Vagina (tissue), 2 donors: Measurements from ENCODE around the gene ZNF598. TPM values are rescaled to one million over a fixed set of nuclear protein-coding genes. Genes with fewer than 3 reads are reported as not detected.

ENCODE experiments used
- DNase-seq, 2 donors: peaks; one replicate each; pipeline ENCODE4 v3.0.0-alpha.2; 2017; ENCODE audit errors: extremely low spot score in 2 of 2
- H3K27ac ChIP-seq: fragments of 200-600 bp; sonication (generic); one replicate; pipeline ENCODE4 v1.5.1; 2019
- H3K27me3 ChIP-seq: fragments of 200-600 bp; sonication (generic); one replicate; pipeline ENCODE4 v1.5.1; 2019
- H3K36me3 ChIP-seq, 2 donors: fragments of 200-600 bp; sonication (generic); one replicate each; pipeline ENCODE4 v1.5.1; 2017 to 2019
- H3K4me1 ChIP-seq: fragments of 200-600 bp; sonication (generic); one replicate; pipeline ENCODE4 v1.5.1; 2019
- H3K4me3 ChIP-seq, 2 donors: fragments of 200-600 bp; sonication (generic); 1 replicate in 1 of 2; 2 replicates in 1 of 2; pipeline ENCODE4 v1.5.1; 2016 to 2019
- H3K9me3 ChIP-seq: fragments of 200-600 bp; sonication (generic); one replicate; pipeline ENCODE4 v1.5.1; 2019
- POLR2A ChIP-seq, 2 donors: fragments of 450-650 bp; IDR thresholded peaks; one replicate each; pipeline ENCODE4 v1.6.1; 2017; ENCODE audit warnings: antibody characterized with exemption in 2 of 2, mild to moderate bottlenecking in 2 of 2, moderate library complexity in 2 of 2
- POLR2AphosphoS5 ChIP-seq, 2 donors: sonication (generic); formaldehyde crosslinking; IDR thresholded peaks; one replicate each; pipeline ENCODE4 v1.9.0; 2017; ENCODE audit warnings: antibody characterized with exemption in 2 of 2, mild to moderate bottlenecking in 2 of 2, low read depth in 1 of 2; ENCODE audit not compliant: insufficient read depth in 1 of 2
- intact Hi-C: fragments of 100-400 bp; cut with DNase I; formaldehyde crosslinking; loops from one replicate; pipeline ENCODE4 v1.15.1; 2023
- total RNA-seq: library from RNA; depleted of rRNA; stranded (reverse); fragments of >200 nt; gene quantifications from one replicate; pipeline ENCODE4 v1.2.3, GENCODE V29; 2016
- TF ChIP-seq, protein P1 (sequence below), 3 experiments: fragments of 450-650 bp in 2 of 3; fragments of 200-600 bp in 1 of 3; sonication (generic) in 1 of 3; IDR thresholded peaks; one replicate each; pipeline ENCODE4 v1.5.1; 2017 to 2019; ENCODE audit warnings: antibody characterized with exemption in 3 of 3, mild to moderate bottlenecking in 2 of 3, moderate library complexity in 2 of 3

The ZNF598 gene
- total RNA-seq, 1 donor from 2014 or later, result 51.8 TPM

DNA sequence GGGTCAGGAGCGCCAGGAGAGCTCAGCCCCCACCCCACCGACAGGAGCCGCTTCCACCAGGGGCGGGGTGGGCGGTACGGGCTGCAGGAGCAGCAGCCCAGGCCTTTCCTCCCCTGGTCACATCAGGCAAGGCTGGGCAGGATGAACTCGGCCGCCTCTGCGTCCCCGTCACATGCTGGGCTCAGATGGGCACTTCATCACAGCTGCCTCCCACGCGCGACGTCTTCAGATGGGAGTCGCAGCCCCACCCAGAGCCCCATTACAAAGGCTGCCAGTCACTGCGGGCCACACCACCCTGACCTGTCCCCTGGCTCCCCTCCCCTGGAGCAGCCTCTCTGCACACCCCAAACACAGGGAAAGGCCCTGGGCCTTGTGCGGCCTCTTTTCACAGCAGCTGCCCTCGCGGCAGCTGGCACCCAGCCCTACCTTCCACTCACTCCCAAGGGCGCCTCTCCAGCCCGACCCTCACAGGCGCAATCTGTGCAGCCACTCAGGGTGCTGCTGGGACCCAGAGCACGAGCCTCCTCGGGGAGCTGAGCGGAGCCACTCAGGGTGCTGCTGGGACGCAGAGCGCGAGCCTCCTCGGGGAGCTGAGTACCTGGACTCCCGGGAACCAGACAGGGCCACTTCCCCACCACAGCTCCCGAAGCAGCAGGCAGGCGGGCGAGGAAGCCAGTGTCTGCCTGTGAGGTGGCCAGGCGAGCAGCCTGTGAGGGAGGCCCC lies 4.7 kb downstream of the ZNF598 start:
- intact Hi-C loops, result no loop called here
- Histone ChIP-seq H3K36me3 (peaks cover 0 to 32% of the 10 kb centered on the region in 2 donors), H3K4me3 (no peak overlapping the region), H3K27me3 (no peaks in the 10 kb centered on the region), H3K9me3 (no peaks in the 10 kb centered on the region), H3K27ac (no peak overlapping the region), H3K4me1 (peaks cover 61% of the 10 kb centered on the region)
- TF ChIP-seq POLR2A (IDR thresholded peaks at IDR 0.05) (no peak), POLR2AphosphoS5 (IDR thresholded peaks at IDR 0.05; ENCODE audit: insufficient read depth in 1 of 2, low read depth in 1 of 2) (no peak)
- TF ChIP-seq, protein P1, sequence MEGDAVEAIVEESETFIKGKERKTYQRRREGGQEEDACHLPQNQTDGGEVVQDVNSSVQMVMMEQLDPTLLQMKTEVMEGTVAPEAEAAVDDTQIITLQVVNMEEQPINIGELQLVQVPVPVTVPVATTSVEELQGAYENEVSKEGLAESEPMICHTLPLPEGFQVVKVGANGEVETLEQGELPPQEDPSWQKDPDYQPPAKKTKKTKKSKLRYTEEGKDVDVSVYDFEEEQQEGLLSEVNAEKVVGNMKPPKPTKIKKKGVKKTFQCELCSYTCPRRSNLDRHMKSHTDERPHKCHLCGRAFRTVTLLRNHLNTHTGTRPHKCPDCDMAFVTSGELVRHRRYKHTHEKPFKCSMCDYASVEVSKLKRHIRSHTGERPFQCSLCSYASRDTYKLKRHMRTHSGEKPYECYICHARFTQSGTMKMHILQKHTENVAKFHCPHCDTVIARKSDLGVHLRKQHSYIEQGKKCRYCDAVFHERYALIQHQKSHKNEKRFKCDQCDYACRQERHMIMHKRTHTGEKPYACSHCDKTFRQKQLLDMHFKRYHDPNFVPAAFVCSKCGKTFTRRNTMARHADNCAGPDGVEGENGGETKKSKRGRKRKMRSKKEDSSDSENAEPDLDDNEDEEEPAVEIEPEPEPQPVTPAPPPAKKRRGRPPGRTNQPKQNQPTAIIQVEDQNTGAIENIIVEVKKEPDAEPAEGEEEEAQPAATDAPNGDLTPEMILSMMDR (IDR thresholded peaks at IDR 0.05), result no peak
- DNase-seq, result no peak

DNA sequence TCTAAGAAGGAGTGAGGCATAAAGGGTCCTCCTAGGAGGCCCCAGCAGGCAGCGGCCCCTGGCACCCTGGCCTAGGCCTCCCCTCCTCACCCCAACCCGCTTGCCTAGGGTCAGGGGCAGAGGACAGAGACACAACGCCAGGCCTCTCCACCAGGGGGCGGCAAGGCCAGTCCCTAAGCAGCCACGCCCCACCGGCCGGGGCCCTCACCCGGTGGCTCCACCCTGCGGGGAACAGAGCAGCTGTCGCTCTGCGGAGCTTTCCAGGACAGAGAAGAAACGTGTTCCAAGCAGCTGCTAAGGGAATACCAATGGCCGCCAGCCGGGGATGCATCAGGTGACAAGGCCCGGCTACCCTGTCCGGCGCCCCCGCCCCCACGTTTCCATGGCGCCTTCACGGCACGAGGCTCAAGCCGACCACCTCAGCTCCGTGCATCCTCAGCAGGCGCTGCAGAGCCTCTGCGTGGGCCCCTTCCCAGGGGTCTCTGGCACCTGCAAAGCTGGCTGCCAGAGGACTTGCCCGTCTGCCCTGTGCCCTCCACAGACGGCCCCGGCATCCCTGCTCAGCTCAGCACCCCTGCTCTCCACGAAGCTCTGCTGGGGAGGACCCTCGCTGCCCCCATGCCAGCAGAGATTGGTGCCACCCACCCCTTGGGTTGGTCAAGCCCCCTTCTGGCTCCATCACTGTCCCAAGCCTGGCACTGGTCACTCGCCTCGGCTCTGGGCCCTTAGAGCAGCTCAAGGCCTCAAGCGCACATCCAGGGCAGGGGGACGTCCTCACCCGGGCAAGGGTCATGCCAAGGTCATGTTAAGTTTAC lies 5.6 kb downstream of the ZNF598 start:
- no peak overlapping the region for H3K4me3 ChIP-seq
- no peak for DNase-seq
- H3K27ac ChIP-seq, result no peak overlapping the region
- no peaks in the 10 kb centered on the region for H3K9me3 ChIP-seq
- intact Hi-C loops, result no loop called here
- TF ChIP-seq POLR2AphosphoS5 (IDR thresholded peaks at IDR 0.05; ENCODE audit: insufficient read depth in 1 of 2, low read depth in 1 of 2) (peak in 1 of 2 donors; percentile 13), POLR2A (IDR thresholded peaks at IDR 0.05) (no peak)
- TF ChIP-seq, protein P1 (IDR thresholded peaks at IDR 0.05), result peak; percentile 54 to 79 (median 61)
- peaks cover 58% of the 10 kb centered on the region for H3K4me1 ChIP-seq
- H3K36me3 ChIP-seq, result peaks cover 0 to 41% of the 10 kb centered on the region in 2 donors
- no peaks in the 10 kb centered on the region for H3K27me3 ChIP-seq

DNA sequence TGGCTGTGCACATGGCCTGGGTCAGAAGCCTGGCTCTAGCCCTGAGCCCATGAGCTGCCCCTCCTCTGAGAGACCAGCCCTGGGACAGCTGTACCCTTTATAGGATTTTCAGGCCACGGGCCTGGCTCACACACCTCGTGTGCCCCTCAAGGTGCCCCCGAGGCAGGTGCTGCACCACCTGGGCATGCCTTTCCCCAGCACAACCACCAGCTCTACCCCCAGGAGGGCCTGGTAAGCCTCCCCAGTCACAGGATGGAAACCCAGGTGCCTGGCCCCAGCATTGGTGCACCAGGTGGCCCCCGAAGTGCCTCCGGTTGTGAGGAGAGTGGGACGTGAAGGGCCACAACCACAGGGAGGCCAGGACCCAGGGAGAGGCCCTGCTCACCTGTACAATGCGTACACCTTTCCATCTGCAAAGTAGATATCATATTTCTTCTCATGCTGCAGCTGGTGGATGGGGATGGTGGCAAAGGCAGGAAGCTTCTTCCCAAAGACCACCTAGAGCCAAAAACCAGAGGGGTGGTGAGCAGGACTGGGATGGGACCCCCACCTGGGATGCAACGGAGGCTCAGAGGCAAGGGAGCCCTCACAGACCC lies 6.3 kb downstream of the ZNF598 start:
- intact Hi-C loops, result no loop called here
- H3K27ac ChIP-seq, result no peak overlapping the region

DNA sequence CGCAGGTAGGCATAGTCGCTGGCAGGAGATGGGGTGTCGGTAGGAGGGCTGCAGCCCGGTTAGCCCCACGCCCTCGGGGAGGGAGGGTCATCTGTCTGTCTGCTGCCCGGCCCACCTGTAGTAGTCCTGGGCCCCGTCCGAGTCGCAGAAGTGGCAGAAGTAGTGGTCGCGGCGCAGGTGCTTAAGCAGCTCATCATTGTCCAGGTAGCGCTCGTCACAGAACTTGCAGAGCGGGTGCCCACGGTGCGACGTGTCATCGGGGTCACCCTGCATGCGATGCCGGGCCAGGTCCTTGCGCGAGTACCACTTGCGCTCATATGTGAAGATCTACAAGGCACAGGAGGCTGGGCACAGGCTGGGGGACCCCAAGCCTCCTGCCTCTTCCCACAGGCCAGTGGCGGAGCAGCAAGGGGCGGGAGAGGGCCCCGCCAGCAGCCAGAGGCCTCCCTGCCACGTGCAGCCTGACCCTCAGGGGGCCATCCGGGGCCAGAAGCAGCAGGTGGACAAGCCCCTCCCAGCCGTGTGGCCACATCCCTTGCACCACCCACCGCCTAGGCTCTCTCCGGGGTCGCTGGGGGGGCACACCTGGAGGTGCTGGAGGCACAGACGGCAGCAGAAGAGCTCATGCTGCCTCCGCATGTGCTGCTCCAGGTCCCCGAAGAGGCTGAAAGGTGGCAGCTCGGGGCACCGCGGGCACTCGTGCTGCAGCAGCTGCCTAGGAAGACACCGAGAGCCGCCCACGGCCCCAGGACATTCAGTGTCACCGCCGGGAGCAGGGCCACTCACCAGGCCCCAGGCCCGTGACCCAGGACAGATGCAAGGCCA lies 7.0 kb downstream of the ZNF598 start:
- Histone ChIP-seq H3K9me3 (no peaks in the 10 kb centered on the region), H3K4me3 (no peak overlapping the region), H3K27ac (no peak overlapping the region), H3K4me1 (peaks cover 43% of the 10 kb centered on the region), H3K36me3 (peaks cover 0 to 56% of the 10 kb centered on the region in 2 donors), H3K27me3 (no peaks in the 10 kb centered on the region)
- TF ChIP-seq, protein P1 (IDR thresholded peaks at IDR 0.05), result no peak
- TF ChIP-seq POLR2A (IDR thresholded peaks at IDR 0.05) (no peak), POLR2AphosphoS5 (IDR thresholded peaks at IDR 0.05; ENCODE audit: insufficient read depth in 1 of 2, low read depth in 1 of 2) (no peak)
- DNase-seq, result no peak
- intact Hi-C loops, result no loop called here

More for the DNA sequence above, 6.3 kb downstream of the ZNF598 start:
- TF ChIP-seq POLR2A (IDR thresholded peaks at IDR 0.05) (no peak), POLR2AphosphoS5 (IDR thresholded peaks at IDR 0.05; ENCODE audit: insufficient read depth in 1 of 2, low read depth in 1 of 2) (no peak)
- TF ChIP-seq, protein P1 (IDR thresholded peaks at IDR 0.05), result no peak
- peaks cover 51% of the 10 kb centered on the region for H3K4me1 ChIP-seq
- no peak overlapping the region for H3K4me3 ChIP-seq
- no peaks in the 10 kb centered on the region for H3K9me3 ChIP-seq
- no peak for DNase-seq
- no peaks in the 10 kb centered on the region for H3K27me3 ChIP-seq
- peaks cover 0 to 48% of the 10 kb centered on the region in 2 donors for H3K36me3 ChIP-seq
